AG04450 (cell line): Measurements from ENCODE around the gene KANSL1. TPM values are rescaled to one million over a fixed set of nuclear protein-coding genes. Genes with fewer than 3 reads are reported as not detected.

Experiments used
- CTCF ChIA-PET: fragments of 300-600, 350-600 bp; formaldehyde crosslinking; extraction: SDS; loops from one replicate; lab custom pipeline; 2022; ENCODE audit warnings: antibody characterized with exemption, inconsistent platforms; lab: Charles Lee
- POLR2A ChIA-PET: fragments of 350-600 bp; formaldehyde crosslinking; extraction: SDS; loops from one replicate; lab custom pipeline; 2021; ENCODE audit warnings: antibody characterized with exemption, inconsistent platforms; lab: Yijun Ruan, JAX
- DNase-seq: peaks from one replicate; pipeline ENCODE4 v3.0.0-alpha.2; 2011; ENCODE audit warnings: low read depth, low spot score
- H3K27ac ChIP-seq: one replicate; pipeline ENCODE4 v1.5.1; 2012; ENCODE audit warnings: low read depth, low read length, control low read depth
- H3K27me3 ChIP-seq: one replicate; pipeline ENCODE4 v1.6.0; 2012; ENCODE audit warnings: low read length; ENCODE audit not compliant: control insufficient read depth, insufficient read depth
- H3K4me3 ChIP-seq: 2 replicates; pipeline ENCODE4 v1.5.1; 2011; ENCODE audit warnings: mild to moderate bottlenecking, low read depth, low read length, control low read depth
- H3K9me3 ChIP-seq: 2 replicates; pipeline ENCODE4 v1.5.1; 2012; ENCODE audit warnings: low read length; ENCODE audit not compliant: control insufficient read depth, insufficient read depth
- CTCF ChIP-seq: IDR thresholded peaks from 2 replicates; pipeline ENCODE4 v1.5.1; 2011; ENCODE audit warnings: low read depth, low read length, control low read depth, inconsistent platforms
- polyA plus RNA-seq: library from polyadenylated mRNA; depleted of rRNA; stranded (reverse); fragments of >200 nt; gene quantifications from 2 replicates; pipeline ENCODE4 v1.2.3, GENCODE V29; 2011

KANSL1 gene
- polyA plus RNA-seq, 1 experiment = 15.6 TPM

DNA sequence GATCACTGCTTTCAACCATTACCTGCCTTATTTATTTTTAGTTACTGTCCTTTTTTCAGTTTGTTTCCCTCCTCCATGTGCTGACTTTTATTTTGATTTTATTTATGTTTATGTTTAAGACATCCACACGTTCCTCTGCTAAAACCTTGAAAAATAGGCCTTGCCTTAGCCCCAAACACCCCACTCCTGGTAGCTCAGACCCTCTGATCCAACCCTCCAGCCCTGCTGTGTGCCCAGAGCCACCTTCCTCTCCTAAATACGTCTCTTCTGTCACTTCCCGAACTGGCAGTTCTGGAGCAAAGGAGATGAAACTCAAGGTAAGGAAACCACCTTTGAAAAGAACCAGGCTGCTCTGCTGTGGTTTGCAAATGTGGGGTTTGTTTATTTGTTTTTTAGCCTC lies 203.5 kb downstream of the KANSL1 start:
- no peak for TF ChIP-seq CTCF
- no peak overlapping the region for H3K27ac ChIP-seq
- ChIA-PET POLR2A (no interaction called here), CTCF (interaction anchor here (1.1 to 2.0 kb wide), 4 partner anchors 13 to 297 kb away, joined by 4 to 9 read pairs (median 4); no protein-coding TSS in a partner anchor)
- H3K4me3 ChIP-seq = no peak overlapping the region
- no peaks in the 10 kb centered on the region for H3K9me3 ChIP-seq
- no peak for DNase-seq
- peaks cover 13% of the 10 kb centered on the region for H3K27me3 ChIP-seq

DNA sequence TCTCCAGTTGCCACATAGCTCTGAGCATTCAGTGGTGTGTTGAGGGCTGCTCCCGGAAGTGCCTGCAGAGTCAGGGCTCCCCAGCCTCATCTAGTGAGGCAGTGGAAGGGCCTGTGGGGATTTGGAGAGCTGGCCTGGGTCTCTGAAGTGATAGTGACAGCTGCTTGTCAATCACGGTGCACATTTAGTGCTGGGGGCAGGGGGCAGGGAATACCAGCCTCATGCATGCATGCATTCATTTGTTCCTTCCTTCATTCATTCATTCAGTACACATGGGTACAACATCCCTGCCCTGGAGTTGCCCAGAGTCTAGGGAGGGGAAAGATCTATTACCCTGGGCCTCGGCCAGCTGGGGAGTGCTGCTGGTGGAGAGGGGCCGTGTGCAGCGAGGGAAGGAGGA lies 205.5 kb downstream of the KANSL1 start:
- Histone ChIP-seq H3K27me3 (peaks cover 22% of the 10 kb centered on the region), H3K27ac (no peak overlapping the region), H3K9me3 (no peaks in the 10 kb centered on the region), H3K4me3 (no peak overlapping the region)
- DNase-seq = no peak
- ChIA-PET POLR2A (no interaction called here), CTCF (interaction anchor here (1.1 to 2.4 kb wide), 2 partner anchors 14 to 39 kb away, joined by 4 to 8 read pairs; no protein-coding TSS in a partner anchor)
- no peak for TF ChIP-seq CTCF

- CTCF ChIA-PET = interaction anchor here (2.4 kb wide), 1 partner anchor 16 kb away, joined by 8 read pairs; no protein-coding TSS in a partner anchor
Measured at GRCh38 chr17:45986056-45986455, 207.2 kb downstream of the KANSL1 start.

GRCh38 chr17:45985447-45985846 lies 207.8 kb downstream of the KANSL1 start:
- H3K27ac ChIP-seq = no peak overlapping the region
- CTCF ChIA-PET = no interaction called here
- POLR2A ChIA-PET = interaction anchor here (0.9 kb wide), 1 partner anchor 9 kb away, joined by 4 read pairs; no protein-coding TSS in a partner anchor
- no peak for DNase-seq
- H3K9me3 ChIP-seq = no peaks in the 10 kb centered on the region
- H3K27me3 ChIP-seq = peaks cover 22% of the 10 kb centered on the region
- no peak overlapping the region for H3K4me3 ChIP-seq
- no peak for TF ChIP-seq CTCF

More at GRCh38 chr17:45986056-45986455, 207.2 kb downstream of the KANSL1 start:
- no peak for TF ChIP-seq CTCF
- DNase-seq = no peak
- Histone ChIP-seq H3K9me3 (no peaks in the 10 kb centered on the region), H3K4me3 (no peak overlapping the region), H3K27me3 (peaks cover 22% of the 10 kb centered on the region), H3K27ac (no peak overlapping the region)
- POLR2A ChIA-PET = interaction anchor here (0.9 kb wide), 1 partner anchor 10 kb away, joined by 4 read pairs; no protein-coding TSS in a partner anchor

GRCh38 chr17:45984368-45984767 lies 208.9 kb downstream of the KANSL1 start:
- TF ChIP-seq CTCF = no peak
- Histone ChIP-seq H3K4me3 (no peak overlapping the region), H3K27ac (no peak overlapping the region), H3K9me3 (no peaks in the 10 kb centered on the region), H3K27me3 (peaks cover 23% of the 10 kb centered on the region)
- CTCF ChIA-PET = no interaction called here
- POLR2A ChIA-PET = no interaction called here
- no peak for DNase-seq
